H1 (cell line): ENCODE results near the gene ISOC1. TPM values are rescaled to one million over a fixed set of nuclear protein-coding genes. Genes with fewer than 3 reads are reported as not detected.

Experiments
- CTCF ChIA-PET: fragments of 300-600 bp; sonication (Branson Sonifier 250); formaldehyde crosslinking; loops from one replicate; lab custom pipeline; 2021; ENCODE audit not compliant: partially characterized antibody; lab: Charles Lee
- POLR2A ChIA-PET: fragments of 300-600 bp; sonication (Branson Sonifier 250); formaldehyde crosslinking; loops from one replicate; lab custom pipeline; 2021; ENCODE audit warnings: inconsistent platforms; ENCODE audit not compliant: partially characterized antibody; lab: Charles Lee
- DNase-seq, 2 experiments: peaks; one replicate each; pipeline versions ENCODE4 v3.0.0 to v3.0.0-alpha.2; 2010 to 2022; ENCODE audit warnings: low spot score in 2 of 2, low read depth in 1 of 2, mixed read lengths in 1 of 2
- FAIRE-seq: peaks from 2 replicates; lab custom pipeline; 2011; peaks lifted over from hg19 to GRCh38; lab: Jason Lieb, UNC
- H2AFZ ChIP-seq: 2 replicates; pipeline ENCODE4 v1.8.1; 2012; ENCODE audit warnings: low read length, inconsistent platforms
- H2AK5ac ChIP-seq: 2 replicates; pipeline ENCODE4 v1.6.1; 2013; ENCODE audit warnings: low read depth, low read length
- H2BK120ac ChIP-seq: replicated peaks from 2 replicates; pipeline ENCODE3; 2013; ENCODE audit warnings: low read depth, low read length, inconsistent platforms
- H2BK12ac ChIP-seq: 2 replicates; pipeline ENCODE4 v1.6.1; 2013; ENCODE audit warnings: low read depth, low read length
- H2BK15ac ChIP-seq: 2 replicates; pipeline ENCODE4 v1.6.1; 2013; ENCODE audit warnings: low read length
- H2BK20ac ChIP-seq: 2 replicates; pipeline ENCODE4 v1.6.1; 2013; ENCODE audit warnings: low read length
- H2BK5ac ChIP-seq: 2 replicates; pipeline ENCODE4 v1.6.1; 2013; ENCODE audit warnings: low read depth, low read length
- H3K14ac ChIP-seq: 2 replicates; pipeline ENCODE4 v1.6.1; 2013; ENCODE audit warnings: inconsistent platforms; ENCODE audit not compliant: insufficient read length
- H3K18ac ChIP-seq: 2 replicates; pipeline ENCODE4 v1.6.1; 2013; ENCODE audit warnings: low read length; ENCODE audit errors: extremely low read depth
- H3K23ac ChIP-seq: 2 replicates; pipeline ENCODE4 v1.6.1; 2013; ENCODE audit warnings: inconsistent platforms; ENCODE audit not compliant: insufficient read length
- H3K23me2 ChIP-seq: 2 replicates; pipeline ENCODE4 v1.6.1; 2013; ENCODE audit warnings: low read depth, low read length
- H3K27ac ChIP-seq: 2 replicates; pipeline ENCODE4 v1.6.1; 2011; ENCODE audit warnings: low read depth, low read length, inconsistent platforms
- H3K27me3 ChIP-seq, 4 experiments: replicated peaks in 1 of 4; 1 replicate in 1 of 4; 2 replicates in 3 of 4; pipeline versions ENCODE4 v1.6.1 to v1.8.1; 2011 to 2013; ENCODE audit warnings: low read length in 3 of 4, mild to moderate bottlenecking in 3 of 4, inconsistent platforms in 2 of 4, mixed read lengths in 2 of 4, moderate library complexity in 1 of 4; ENCODE audit not compliant: control insufficient read depth in 3 of 4, insufficient read depth in 3 of 4; ENCODE audit errors: extremely low read depth in 1 of 4
- H3K36me3 ChIP-seq, 4 experiments: 2 replicates each; pipeline versions ENCODE4 v1.6.1 to v1.8.1; 2011 to 2013; ENCODE audit warnings: mild to moderate bottlenecking in 4 of 4, low read length in 3 of 4, moderate library complexity in 2 of 4, control low read depth in 1 of 4, inconsistent platforms in 1 of 4; ENCODE audit not compliant: insufficient read depth in 4 of 4, control insufficient read depth in 2 of 4
- H3K4ac ChIP-seq: replicated peaks from 2 replicates; pipeline ENCODE3; 2013; ENCODE audit warnings: low read length, low read depth, mixed read lengths, inconsistent platforms; ENCODE audit not compliant: insufficient read length
- H3K4me1 ChIP-seq, 4 experiments: replicated peaks in 1 of 4; 1 replicate in 1 of 4; 2 replicates in 3 of 4; pipeline versions ENCODE4 v1.6.1 to v1.8.1; 2011 to 2013; ENCODE audit warnings: low read length in 3 of 4, inconsistent platforms in 2 of 4, mixed read lengths in 1 of 4; ENCODE audit not compliant: insufficient read depth in 4 of 4, control insufficient read depth in 3 of 4
- H3K4me2 ChIP-seq, 2 experiments: 2 replicates each; pipeline versions ENCODE4 v1.6.1 to v1.8.1; 2011 to 2013; ENCODE audit warnings: low read depth in 2 of 2, low read length in 2 of 2, control low read depth in 1 of 2, inconsistent platforms in 1 of 2, mild to moderate bottlenecking in 1 of 2; ENCODE audit not compliant: insufficient read depth in 1 of 2
- H3K4me3 ChIP-seq, 4 experiments: fragments of 200-600, 300-600 bp in 1 of 4; sonication (generic), shearing (Covaris generic), sonication (Bioruptor Twin) in 1 of 4; 2 replicates each; pipeline versions ENCODE4 v1.5.1 to v1.8.1; 2011 to 2016; ENCODE audit warnings: low read length in 4 of 4, low read depth in 3 of 4, control low read depth in 2 of 4, inconsistent platforms in 2 of 4, mild to moderate bottlenecking in 2 of 4, mixed read lengths in 1 of 4, moderate library complexity in 1 of 4; ENCODE audit not compliant: insufficient read depth in 2 of 4; ENCODE audit errors: extremely low read depth in 1 of 4
- H3K56ac ChIP-seq: replicated peaks from 2 replicates; pipeline ENCODE3; 2013; ENCODE audit warnings: low read depth, mild to moderate bottlenecking, mixed read lengths, low read length, inconsistent platforms; ENCODE audit not compliant: insufficient read length
- H3K79me1 ChIP-seq: 2 replicates; pipeline ENCODE4 v1.6.1; 2013; ENCODE audit warnings: low read depth, low read length, control low read depth
- H3K79me2 ChIP-seq, 2 experiments: 2 replicates each; pipeline versions ENCODE4 v1.6.1 to v1.8.1; 2012 to 2013; ENCODE audit warnings: low read length in 2 of 2, mild to moderate bottlenecking in 2 of 2, inconsistent platforms in 1 of 2; ENCODE audit not compliant: insufficient read depth in 2 of 2, control insufficient read depth in 1 of 2
- H3K9ac ChIP-seq, 4 experiments: replicated peaks in 1 of 4; 1 replicate in 1 of 4; 2 replicates in 3 of 4; pipeline versions ENCODE4 v1.6.1 to v1.8.1; 2011 to 2013; ENCODE audit warnings: low read depth in 3 of 4, low read length in 3 of 4, control low read depth in 2 of 4, mild to moderate bottlenecking in 2 of 4, moderate library complexity in 2 of 4, inconsistent platforms in 1 of 4; ENCODE audit errors: extremely low read depth in 1 of 4
- H3K9me3 ChIP-seq, 2 experiments: 2 replicates each; pipeline versions ENCODE4 v1.6.1 to v1.8.1; 2012 to 2013; ENCODE audit warnings: mild to moderate bottlenecking in 2 of 2, moderate library complexity in 2 of 2, control low read depth in 1 of 2, inconsistent platforms in 1 of 2, low read depth in 1 of 2, low read length in 1 of 2, mixed read lengths in 1 of 2; ENCODE audit not compliant: insufficient read depth in 2 of 2
- H4K20me1 ChIP-seq, 2 experiments: replicated peaks in 1 of 2; 2 replicates each; pipeline versions ENCODE3 to v1.8.1; 2011 to 2013; ENCODE audit warnings: inconsistent platforms in 2 of 2, low read length in 2 of 2, mild to moderate bottlenecking in 1 of 2; ENCODE audit not compliant: insufficient read depth in 2 of 2, control insufficient read depth in 1 of 2
- H4K5ac ChIP-seq: 2 replicates; pipeline ENCODE4 v1.6.1; 2013; ENCODE audit warnings: low read length, low read depth, mixed read lengths, inconsistent platforms; ENCODE audit not compliant: insufficient read length
- H4K8ac ChIP-seq: 2 replicates; pipeline ENCODE4 v1.8.0; 2013; ENCODE audit warnings: mild to moderate bottlenecking, moderate library complexity, low read length, inconsistent platforms; ENCODE audit not compliant: insufficient read depth; ENCODE audit errors: extremely low read depth
- H4K91ac ChIP-seq: replicated peaks from 2 replicates; pipeline ENCODE3; 2013; ENCODE audit warnings: low read length, mixed read lengths, inconsistent platforms; ENCODE audit not compliant: insufficient read length
- ASH2L ChIP-seq: fragments of 200-600, 300-600 bp; sonication (generic); IDR thresholded peaks from one replicate; pipeline ENCODE4 v1.7.1; 2017; ENCODE audit warnings: low read length
- BACH1 ChIP-seq: IDR thresholded peaks from 2 replicates; pipeline ENCODE4 v1.6.1; 2012; ENCODE audit warnings: low read length, improper control_type of control experiment
- BCL11A ChIP-seq, 2 experiments: IDR thresholded peaks; one replicate each; pipeline ENCODE4 v1.6.1; 2011; ENCODE audit warnings: low read depth in 2 of 2, low read length in 2 of 2, mild to moderate bottlenecking in 2 of 2
- CHD1 ChIP-seq: IDR thresholded peaks from 2 replicates; pipeline ENCODE4 v1.6.1; 2012; ENCODE audit warnings: low read depth, low read length, improper control_type of control experiment
- CHD2 ChIP-seq: IDR thresholded peaks from 2 replicates; pipeline ENCODE4 v1.6.1; 2012; ENCODE audit warnings: low read length, improper control_type of control experiment
- EP300 ChIP-seq, 2 experiments: IDR thresholded peaks; 1 replicate in 1 of 2; 2 replicates in 1 of 2; pipeline ENCODE4 v1.6.1; 2011 to 2012; ENCODE audit warnings: low read depth in 2 of 2, low read length in 2 of 2, mild to moderate bottlenecking in 2 of 2, borderline replicate concordance in 1 of 2, inconsistent platforms in 1 of 2, moderate library complexity in 1 of 2
- JUND ChIP-seq: IDR thresholded peaks from 2 replicates; pipeline ENCODE4 v1.6.1; 2011; ENCODE audit warnings: mild to moderate bottlenecking, improper control_type of control experiment, low read length
- KDM4A ChIP-seq: IDR thresholded peaks from one replicate; pipeline ENCODE4 v1.7.1; 2012; ENCODE audit warnings: low read depth, mild to moderate bottlenecking, moderate library complexity, low read length, inconsistent platforms; ENCODE audit not compliant: severe bottlenecking
- RNF2 ChIP-seq: fragments of 200-900, 300-1000 bp; sonication (generic); IDR thresholded peaks from 2 replicates; pipeline ENCODE4 v1.7.1; 2016; ENCODE audit warnings: borderline replicate concordance, low read depth, mild to moderate bottlenecking, antibody characterized with exemption, low read length; ENCODE audit not compliant: poor library complexity, severe bottlenecking; ENCODE audit errors: missing control alignments
- SIX5 ChIP-seq: IDR thresholded peaks from 2 replicates; pipeline ENCODE4 v1.6.1; 2011; ENCODE audit warnings: mild to moderate bottlenecking, low read depth, low read length
- SUZ12 ChIP-seq: fragments of 200-600 bp; sonication (generic); IDR thresholded peaks from 2 replicates; pipeline ENCODE4 v1.6.1; 2012; ENCODE audit warnings: mild to moderate bottlenecking, inconsistent platforms, low read length, moderate library complexity, mixed read lengths
- WGBS, 2 experiments: shearing (Covaris generic) in 1 of 2; methylation state at CpG; one replicate each; pipeline versions ENCODE4 v1.1.6 to v1.1.7; 2013 to 2015; ENCODE audit warnings: low lambda C conversion rate in 2 of 2, mixed read lengths in 2 of 2, inconsistent platforms in 1 of 2, low coverage in 1 of 2, missing lambda C conversion rate in 1 of 2; ENCODE audit not compliant: insufficient replicate concordance in 2 of 2, insufficient coverage in 1 of 2, insufficient read length in 1 of 2; ENCODE audit errors: extremely low coverage in 1 of 2, missing lambda C conversion rate in 1 of 2; 5-methylcytosine and 5-hydroxymethylcytosine counted together
- polyA plus RNA-seq, 7 experiments: library from polyadenylated mRNA; depleted of rRNA in 3 of 7; stranded (reverse) in 5 of 7; unstranded in 2 of 7; fragments of >200 nt in 5 of 7; fragments of 200-250 nt in 2 of 7; gene quantifications; 1 replicate in 5 of 7; 2 replicates in 1 of 7; 4 replicates in 1 of 7; pipeline versions ENCODE4 v1.2.1 to v1.2.3, GENCODE V29; 2011 to 2013; ENCODE audit warnings: missing spikeins in 2 of 7, mixed read lengths in 2 of 7
- total RNA-seq: library from RNA; stranded (reverse); fragmentation: NEBNext Ultra II Directional; extraction: Animal tissue kit (Norgen Biotek cat#: 25700); gene quantifications from 2 replicates; pipeline ENCODE4 v1.2.1, GENCODE V29; 2021
- TF ChIP-seq, protein P1 (sequence below): IDR thresholded peaks from 2 replicates; pipeline ENCODE4 v1.6.1; 2012; ENCODE audit warnings: inconsistent platforms

The ISOC1 gene
- total and polyA plus RNA-seq, 2 of the 8 experiments (the other 6 are each of a cell fraction or from before 2014, with no cell fraction given) = 27.7 to 34.9 TPM

- no peak for DNase-seq
- Histone ChIP-seq H2BK12ac (no peak overlapping the region), H3K23ac (no peak overlapping the region), H2AFZ (no peak overlapping the region), H3K79me1 (no peaks in the 10 kb centered on the region), H2BK120ac (no peak overlapping the region), H4K20me1 (no peaks in the 10 kb centered on the region), H2BK20ac (no peak overlapping the region), H4K8ac (no peak overlapping the region), H2BK15ac (no peak overlapping the region), H3K23me2 (no peaks in the 10 kb centered on the region), H4K5ac (no peak overlapping the region), H2AK5ac (no peak overlapping the region), H3K4ac (no peak overlapping the region), H3K14ac (no peak overlapping the region), H3K18ac (no peak overlapping the region), H3K36me3 (no peaks in the 10 kb centered on the region), H3K9me3 (no peaks in the 10 kb centered on the region), H3K9ac (no peak overlapping the region), H3K27me3 (no peaks in the 10 kb centered on the region), H3K79me2 (no peaks in the 10 kb centered on the region), H3K56ac (no peak overlapping the region), H2BK5ac (no peak overlapping the region), H3K4me3 (no peak overlapping the region), H4K91ac (no peak overlapping the region), H3K27ac (no peak overlapping the region), H3K4me2 (no peak overlapping the region), H3K4me1 (no peaks in the 10 kb centered on the region)
- 91% methylated on average over 6 of the region's 6 CpGs; no CpG with 5 or more reads in 1 of the 2 experiments for WGBS, 2 experiments
- FAIRE-seq = no peak
- POLR2A ChIA-PET = no interaction called here
- CTCF ChIA-PET = no interaction called here
- TF ChIP-seq SUZ12 = no peak
- TF ChIP-seq BCL11A (IDR thresholded peaks at IDR 0.05; ENCODE audit: low read depth in 2 of 2, low read length in 2 of 2) = no peak
- no peak for TF ChIP-seq KDM4A
- no peak for TF ChIP-seq SIX5
- TF ChIP-seq RNF2 = no peak
- TF ChIP-seq JUND = no peak
- TF ChIP-seq CHD1 = no peak
- TF ChIP-seq EP300 (IDR thresholded peaks at IDR 0.05; ENCODE audit: borderline replicate concordance in 1 of 2, low read depth in 2 of 2, low read length in 2 of 2) = no peak
- TF ChIP-seq ASH2L = no peak
- TF ChIP-seq BACH1 = no peak
- TF ChIP-seq CHD2 = no peak
- TF ChIP-seq, protein P1, sequence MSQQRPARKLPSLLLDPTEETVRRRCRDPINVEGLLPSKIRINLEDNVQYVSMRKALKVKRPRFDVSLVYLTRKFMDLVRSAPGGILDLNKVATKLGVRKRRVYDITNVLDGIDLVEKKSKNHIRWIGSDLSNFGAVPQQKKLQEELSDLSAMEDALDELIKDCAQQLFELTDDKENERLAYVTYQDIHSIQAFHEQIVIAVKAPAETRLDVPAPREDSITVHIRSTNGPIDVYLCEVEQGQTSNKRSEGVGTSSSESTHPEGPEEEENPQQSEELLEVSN = no peak
Measured at GRCh38 chr5:129082225-129083136, 12.1 kb upstream of the ISOC1 start.
